K562 (cell line): Measurements from ENCODE around the gene WDR76. TPM values are rescaled to one million over a fixed set of nuclear protein-coding genes. Genes with fewer than 3 reads are reported as not detected.

Source experiments
- BMI1 ChIP-seq: fragments of 150-350 bp; IDR thresholded peaks from 2 replicates; pipeline ENCODE4 v1.6.1; 2014; ENCODE audit warnings: low read length
- BRCA1 ChIP-seq, 2 experiments: fragments of 450-650 bp in 1 of 2; sonication (generic) in 1 of 2; formaldehyde crosslinking in 1 of 2; IDR thresholded peaks; 2 replicates each; pipeline versions ENCODE4 v1.5.0 to v1.6.1; 2017 to 2020; ENCODE audit warnings: mild to moderate bottlenecking in 1 of 2, missing genetic modification reagents in 1 of 2
- CAMTA2 ChIP-seq: fragments of 250-450 bp; sonication (Bioruptor Pico); conservative IDR thresholded peaks from 2 replicates; pipeline ENCODE4 v1.5.1; 2022
- CHCHD3 ChIP-seq: fragments of 250-450 bp; sonication (Bioruptor Pico); IDR thresholded peaks from 2 replicates; pipeline ENCODE4 v2.1.2; 2022; ENCODE audit warnings: mild to moderate bottlenecking
- CREB3L1 ChIP-seq: fragments of 450-650 bp; IDR thresholded peaks from 2 replicates; pipeline ENCODE4 v1.6.1; 2014; ENCODE audit warnings: low read depth, mild to moderate bottlenecking, moderate library complexity, borderline replicate concordance
- ESRRB ChIP-seq: fragments of 250-450 bp; sonication (Bioruptor Pico); IDR thresholded peaks from 2 replicates; pipeline ENCODE4 v1.5.0; 2020; ENCODE audit warnings: mild to moderate bottlenecking, moderate library complexity, borderline replicate concordance
- FIP1L1 ChIP-seq: fragments of 200-400 bp; formaldehyde crosslinking; IDR thresholded peaks from 2 replicates; pipeline ENCODE4 v1.6.1; 2018; ENCODE audit warnings: mild to moderate bottlenecking, low read depth, low read length; ENCODE audit not compliant: poor library complexity, severe bottlenecking
- ILF3 ChIP-seq: fragments of 450-650 bp; IDR thresholded peaks from 2 replicates; pipeline ENCODE4 v1.6.1; 2018; ENCODE audit warnings: antibody characterized with exemption, mild to moderate bottlenecking, moderate library complexity, borderline replicate concordance
- KDM1A ChIP-seq, 2 experiments: fragments of 450-650 bp; IDR thresholded peaks; 2 replicates each; pipeline ENCODE4 v1.6.1; 2016; ENCODE audit warnings: mild to moderate bottlenecking in 2 of 2
- MCM5 ChIP-seq: fragments of 450-650 bp; IDR thresholded peaks from 2 replicates; pipeline ENCODE4 v1.6.1; 2016; ENCODE audit warnings: low read depth
- NFXL1 ChIP-seq: fragments of 450-650 bp; formaldehyde crosslinking; IDR thresholded peaks from 2 replicates; pipeline ENCODE4 v1.4.0; 2021; ENCODE audit warnings: mild to moderate bottlenecking
- NR4A1 ChIP-seq, 2 experiments: fragments of 250-450 bp in 1 of 2; fragments of 450-650 bp in 1 of 2; sonication (Bioruptor Pico) in 1 of 2; IDR thresholded peaks; 2 replicates each; pipeline versions ENCODE4 v1.4.0 to v1.6.1; 2016 to 2020; ENCODE audit warnings: mild to moderate bottlenecking in 2 of 2, missing compliant biosample characterization in 1 of 2, missing genetic modification characterization in 1 of 2, moderate library complexity in 1 of 2
- SMARCA5 ChIP-seq: fragments of 450-650 bp; IDR thresholded peaks from 2 replicates; pipeline ENCODE4 v1.6.1; 2016
- U2AF1 ChIP-seq: fragments of 200-400 bp; formaldehyde crosslinking; optimal IDR thresholded peaks from 2 replicates; pipeline ENCODE3; 2017; ENCODE audit warnings: mild to moderate bottlenecking, low read depth, low read length, moderate library complexity
- ZBTB1 ChIP-seq: sonication (generic); formaldehyde crosslinking; IDR thresholded peaks from 2 replicates; pipeline ENCODE4 v1.8.1; 2023; ENCODE audit warnings: missing genetic modification reagents, low read depth, mild to moderate bottlenecking, borderline replicate concordance
- ZBTB17 ChIP-seq: fragments of 450-650 bp; formaldehyde crosslinking; IDR thresholded peaks from 2 replicates; pipeline ENCODE4 v1.4.0; 2020; ENCODE audit warnings: mild to moderate bottlenecking
- ZBTB26 ChIP-seq: fragments of 450-650 bp; formaldehyde crosslinking; IDR thresholded peaks from 2 replicates; pipeline ENCODE4 v1.4.0; 2022; ENCODE audit warnings: missing genetic modification characterization
- ZNF507 ChIP-seq: conservative IDR thresholded peaks from 2 replicates; pipeline ENCODE4 v1.6.1; 2017; ENCODE audit warnings: missing genetic modification characterization, missing compliant biosample characterization
- ZNF583 ChIP-seq: fragments of 250-450 bp; sonication (Bioruptor Pico); IDR thresholded peaks from 2 replicates; pipeline ENCODE4 v1.4.0; 2020
- ZNF586 ChIP-seq: fragments of 450-650 bp; formaldehyde crosslinking; conservative IDR thresholded peaks from 2 replicates; pipeline ENCODE4 v1.4.0; 2020; ENCODE audit warnings: mild to moderate bottlenecking, moderate library complexity
- ZNF740 ChIP-seq, 3 experiments: fragments of 200-800 bp in 1 of 3; sonication (Bioruptor generic) in 1 of 3; sonication (generic) in 1 of 3; formaldehyde crosslinking in 1 of 3; IDR thresholded peaks; 2 replicates each; pipeline versions ENCODE4 v1.6.1 to v1.8.0; 2016 to 2022; ENCODE audit warnings: mild to moderate bottlenecking in 2 of 3, missing compliant biosample characterization in 2 of 3, missing genetic modification characterization in 2 of 3, missing genetic modification reagents in 1 of 3
- ZNF75A ChIP-seq: fragments of 450-650 bp; formaldehyde crosslinking; IDR thresholded peaks from 2 replicates; pipeline ENCODE4 v1.4.0; 2020; ENCODE audit warnings: mild to moderate bottlenecking
- ZZZ3 ChIP-seq: fragments of 450-650 bp; IDR thresholded peaks from 2 replicates; pipeline ENCODE4 v1.6.1; 2016; ENCODE audit warnings: antibody characterized with exemption, mild to moderate bottlenecking, moderate library complexity
- polyA plus RNA-seq, 8 experiments: library from polyadenylated mRNA; depleted of rRNA in 4 of 8; stranded (reverse) in 5 of 8; unstranded in 3 of 8; fragments of >200 nt; fragmentation: Nextera tagmentation in 2 of 8; fragmentation: Illumina TruSeq in 1 of 8; extraction: Ambion mirVana in 2 of 8; extraction: Trizol in 1 of 8; gene quantifications; 2 replicates each; pipeline versions ENCODE4 v1.2.1 to v1.2.3, GENCODE V29; 2011 to 2014; ENCODE audit warnings: inconsistent platforms in 1 of 8, missing spikeins in 1 of 8
- total RNA-seq, 7 experiments: library from RNA; depleted of rRNA in 6 of 7; stranded (reverse); fragments of >200 nt in 6 of 7; fragmentation: Illumina TruSeq in 2 of 7; extraction: Trizol in 2 of 7; gene quantifications; 2 replicates each; pipeline versions ENCODE4 v1.2.1 to v1.2.3, GENCODE V29; 2011 to 2021; ENCODE audit warnings: low replicate concordance in 1 of 7

WDR76 gene
- total and polyA plus RNA-seq, 9 of the 15 experiments (the other 6 are each of a cell fraction or from before 2014, with no cell fraction given), result 9.8 to 69.5 (median 44.4) TPM

- TF ChIP-seq CREB3L1 (no peak), ZBTB26 (no peak), ZNF740 (CRISPR knock-in tag; IDR thresholded peaks at IDR 0.05) (no peak), ZNF740 (tag; IDR thresholded peaks at IDR 0.05) (no peak), ZNF586 (no peak), CHCHD3 (CRISPR knock-in tag) (no peak), ZNF507 (tag) (no peak), ZBTB1 (no peak), SMARCA5 (no peak), ZBTB17 (CRISPR knock-in tag) (no peak), MCM5 (no peak), ZNF583 (CRISPR knock-in tag) (no peak), BRCA1 (IDR thresholded peaks at IDR 0.05) (no peak), BRCA1 (CRISPR knock-in tag; IDR thresholded peaks at IDR 0.05) (no peak), ZNF75A (CRISPR knock-in tag) (no peak), U2AF1 (no peak), BMI1 (no peak), ESRRB (no peak), CAMTA2 (no peak), FIP1L1 (no peak), ILF3 (no peak), NFXL1 (CRISPR knock-in tag) (no peak), KDM1A (IDR thresholded peaks at IDR 0.05) (peak; percentile 22 to 62; a peak in 1 of 4 replicates), NR4A1 (CRISPR knock-in tag; IDR thresholded peaks at IDR 0.05) (no peak), NR4A1 (tag; IDR thresholded peaks at IDR 0.05) (peak; percentile 32; the same call in 1 of the 2 replicates), ZZZ3 (no peak)
These were observed 734 bp upstream of the WDR76 start (continued) for GRCh38 chr15:43826029-43826507.
